A673 (cell line): ENCODE measurements around the gene BTBD6.

Source experiments
- EZH2 ChIP-seq: fragments of 200-600 bp; sonication (generic); IDR thresholded peaks from 2 replicates; pipeline ENCODE4 v1.6.1; 2017; ENCODE audit warnings: borderline replicate concordance, low read depth, mild to moderate bottlenecking, mixed read lengths, antibody characterized with exemption, low read length; ENCODE audit not compliant: poor library complexity, severe bottlenecking
- TF ChIP-seq, protein P1 (sequence below): fragments of 300-800, 200-600 bp; sonication (generic); conservative IDR thresholded peaks from 2 replicates; pipeline ENCODE4 v1.5.1; 2017; ENCODE audit warnings: low read depth, mild to moderate bottlenecking, antibody characterized with exemption, low read length, moderate library complexity, mixed read lengths

DNA sequence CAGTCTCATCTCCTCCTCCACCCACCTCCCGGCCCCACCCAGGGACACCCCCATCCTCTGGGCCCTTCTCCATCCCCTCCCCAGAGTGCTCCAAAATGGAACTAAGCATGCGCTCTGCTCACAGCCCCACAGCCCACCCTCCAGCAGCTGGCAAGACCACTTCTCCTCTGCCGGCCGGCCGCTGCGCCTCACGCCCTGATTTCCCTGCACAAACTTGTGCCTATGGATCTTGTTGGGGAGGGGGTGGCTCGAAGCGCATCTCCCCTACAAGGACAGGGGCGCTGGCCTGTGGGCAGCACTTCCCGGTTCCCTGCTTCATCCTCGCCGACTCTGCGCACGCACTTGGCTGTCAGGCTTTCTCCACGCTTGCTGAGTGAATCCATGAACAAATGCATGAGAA lies 47.7 kb upstream of the BTBD6 start:
- TF ChIP-seq, protein P1, sequence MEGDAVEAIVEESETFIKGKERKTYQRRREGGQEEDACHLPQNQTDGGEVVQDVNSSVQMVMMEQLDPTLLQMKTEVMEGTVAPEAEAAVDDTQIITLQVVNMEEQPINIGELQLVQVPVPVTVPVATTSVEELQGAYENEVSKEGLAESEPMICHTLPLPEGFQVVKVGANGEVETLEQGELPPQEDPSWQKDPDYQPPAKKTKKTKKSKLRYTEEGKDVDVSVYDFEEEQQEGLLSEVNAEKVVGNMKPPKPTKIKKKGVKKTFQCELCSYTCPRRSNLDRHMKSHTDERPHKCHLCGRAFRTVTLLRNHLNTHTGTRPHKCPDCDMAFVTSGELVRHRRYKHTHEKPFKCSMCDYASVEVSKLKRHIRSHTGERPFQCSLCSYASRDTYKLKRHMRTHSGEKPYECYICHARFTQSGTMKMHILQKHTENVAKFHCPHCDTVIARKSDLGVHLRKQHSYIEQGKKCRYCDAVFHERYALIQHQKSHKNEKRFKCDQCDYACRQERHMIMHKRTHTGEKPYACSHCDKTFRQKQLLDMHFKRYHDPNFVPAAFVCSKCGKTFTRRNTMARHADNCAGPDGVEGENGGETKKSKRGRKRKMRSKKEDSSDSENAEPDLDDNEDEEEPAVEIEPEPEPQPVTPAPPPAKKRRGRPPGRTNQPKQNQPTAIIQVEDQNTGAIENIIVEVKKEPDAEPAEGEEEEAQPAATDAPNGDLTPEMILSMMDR, result no peak
- no peak for TF ChIP-seq EZH2
